ENCODE measurements around the gene CHCHD6. TPM values are rescaled to one million over a fixed set of nuclear protein-coding genes. Genes with fewer than 3 reads are reported as not detected.
A peak's percentile ranks its signal among the peaks of the same experiment; 100 is the strongest.

The CHCHD6 gene
- total RNA-seq, 4 donors from 2014 or later = 6.4 to 14.2 (median 10.3) TPM; not detected in 1

GRCh38 chr3:126818400-126819095 lies 114.5 kb downstream of the CHCHD6 start:
- Histone ChIP-seq H3K27ac (no peak overlapping the region), H3K4me1 (no peaks in the 10 kb centered on the region), H3K4me3 (no peak overlapping the region), H3K36me3 (no peaks in the 10 kb centered on the region), H3K9me3 (no peaks in the 10 kb centered on the region), H3K27me3 (no peaks in the 10 kb centered on the region)
- DNase-seq = no peak
- intact Hi-C loops (cut with DNase I; ENCODE audit: low total_unique reads) = no loop called here
- TF ChIP-seq POLR2A (IDR thresholded peaks at IDR 0.05) (no peak), CTCF (IDR thresholded peaks at IDR 0.05) (no peak)

GRCh38 chr3:126826693-126827092 lies 122.7 kb downstream of the CHCHD6 start:
- Histone ChIP-seq H3K27ac (no peak overlapping the region), H3K36me3 (no peaks in the 10 kb centered on the region), H3K4me3 (no peak overlapping the region), H3K4me1 (no peaks in the 10 kb centered on the region), H3K27me3 (no peaks in the 10 kb centered on the region), H3K9me3 (no peaks in the 10 kb centered on the region)
- no peak for DNase-seq
- intact Hi-C loops (cut with DNase I; ENCODE audit: low total_unique reads) = no loop called here
- no peak for TF ChIP-seq CTCF (IDR thresholded peaks at IDR 0.05)
- TF ChIP-seq POLR2A (IDR thresholded peaks at IDR 0.05) = no peak

DNA sequence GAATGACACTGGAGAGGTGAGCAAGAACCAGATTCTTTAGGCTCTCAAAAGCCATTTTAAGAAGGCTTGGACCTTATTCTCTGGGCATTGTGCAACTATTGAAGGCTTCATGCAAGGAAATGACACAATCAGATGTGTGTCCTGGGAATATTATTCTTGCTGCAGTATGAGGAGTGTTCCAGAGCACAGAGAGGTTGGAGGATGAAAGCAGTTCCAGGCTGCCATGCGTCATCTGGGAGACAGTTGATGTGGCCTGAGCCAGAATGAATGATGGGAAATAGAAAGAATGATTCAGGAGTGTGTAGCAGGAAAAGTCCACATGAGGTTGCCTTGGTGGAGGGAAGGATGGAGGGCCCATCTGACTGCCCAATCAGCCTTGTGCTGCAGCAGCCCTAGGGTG lies 123.1 kb downstream of the CHCHD6 start:
- Histone ChIP-seq H3K4me1 (no peaks in the 10 kb centered on the region), H3K27me3 (no peaks in the 10 kb centered on the region), H3K4me3 (no peak overlapping the region), H3K9me3 (no peaks in the 10 kb centered on the region), H3K36me3 (no peaks in the 10 kb centered on the region), H3K27ac (no peak overlapping the region)
- TF ChIP-seq CTCF (IDR thresholded peaks at IDR 0.05) (no peak), POLR2A (IDR thresholded peaks at IDR 0.05) (no peak)
- no peak for DNase-seq
- intact Hi-C loops (cut with DNase I; ENCODE audit: low total_unique reads) = no loop called here

GRCh38 chr3:126828306-126828705 lies 124.3 kb downstream of the CHCHD6 start:
- intact Hi-C loops (cut with DNase I; ENCODE audit: low total_unique reads) = no loop called here
- Histone ChIP-seq H3K36me3 (no peaks in the 10 kb centered on the region), H3K9me3 (no peaks in the 10 kb centered on the region), H3K4me3 (no peak overlapping the region), H3K27me3 (no peaks in the 10 kb centered on the region), H3K27ac (peak overlapping the region in 1 of 2 donors; percentile 26), H3K4me1 (no peaks in the 10 kb centered on the region)
- DNase-seq = peak; percentile 37 to 70
- no peak for TF ChIP-seq POLR2A (IDR thresholded peaks at IDR 0.05)
- TF ChIP-seq CTCF (IDR thresholded peaks at IDR 0.05) = no peak

DNA sequence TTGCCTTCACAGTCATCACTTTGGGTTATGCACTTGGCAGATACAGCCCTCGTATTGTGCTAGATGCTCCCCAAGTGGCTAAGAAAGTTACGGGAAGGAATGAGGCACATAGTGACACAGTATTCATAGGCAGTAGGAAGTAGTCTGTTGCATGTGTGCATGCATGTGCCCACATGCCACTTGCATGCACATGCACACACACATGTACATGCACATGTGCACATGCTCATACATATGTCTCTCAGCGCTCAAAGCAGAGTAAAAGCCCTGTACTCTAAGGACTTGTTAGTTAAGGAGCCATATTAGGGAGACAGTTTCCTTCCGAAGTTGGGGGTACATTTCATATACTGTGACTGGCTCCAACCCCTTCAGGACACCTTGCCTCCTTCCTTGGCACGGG lies 128.9 kb downstream of the CHCHD6 start:
- intact Hi-C loops (cut with DNase I; ENCODE audit: low total_unique reads) = no loop called here
- Histone ChIP-seq H3K27me3 (no peaks in the 10 kb centered on the region), H3K4me3 (no peak overlapping the region), H3K27ac (no peak overlapping the region), H3K36me3 (no peaks in the 10 kb centered on the region), H3K4me1 (no peaks in the 10 kb centered on the region), H3K9me3 (no peaks in the 10 kb centered on the region)
- DNase-seq = no peak
- TF ChIP-seq CTCF (IDR thresholded peaks at IDR 0.05) = no peak
- no peak for TF ChIP-seq POLR2A (IDR thresholded peaks at IDR 0.05)
